ENCODE measurements around the gene HBA2. TPM values are rescaled to one million over a fixed set of nuclear protein-coding genes. Genes with fewer than 3 reads are reported as not detected.
"Not testable (repeated sequence)": the region's sequence is repeated elsewhere in the genome, so short reads cannot be mapped to it uniquely, and the experiment has no call there.

The HBA2 gene
- total RNA-seq, 2 donors from 2014 or later, result 750 to 2,679 TPM

DNA sequence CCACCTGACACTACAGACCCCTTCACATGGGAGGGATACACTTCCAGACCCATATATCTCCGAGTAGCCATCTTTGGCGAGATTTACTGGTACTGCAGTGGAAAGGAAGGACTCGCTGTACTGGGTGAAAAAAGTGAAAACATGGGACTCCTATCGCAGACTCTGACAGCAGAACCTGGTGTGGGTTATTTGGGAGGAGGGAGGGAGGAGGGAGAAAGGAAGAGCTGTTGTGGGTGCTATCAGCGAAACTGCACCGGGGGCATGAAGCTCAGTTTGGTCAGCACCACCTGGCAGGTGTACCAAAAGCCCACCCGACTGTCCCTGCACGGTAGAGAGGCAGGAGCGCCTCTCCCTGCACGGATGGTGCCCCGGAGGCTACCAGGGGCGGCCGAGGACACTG lies 12.5 kb downstream of the HBA2 start:
- intact Hi-C loops (cut with DNase I), result no loop called here
- DNase-seq (ENCODE audit: low spot score), result no peak

DNA sequence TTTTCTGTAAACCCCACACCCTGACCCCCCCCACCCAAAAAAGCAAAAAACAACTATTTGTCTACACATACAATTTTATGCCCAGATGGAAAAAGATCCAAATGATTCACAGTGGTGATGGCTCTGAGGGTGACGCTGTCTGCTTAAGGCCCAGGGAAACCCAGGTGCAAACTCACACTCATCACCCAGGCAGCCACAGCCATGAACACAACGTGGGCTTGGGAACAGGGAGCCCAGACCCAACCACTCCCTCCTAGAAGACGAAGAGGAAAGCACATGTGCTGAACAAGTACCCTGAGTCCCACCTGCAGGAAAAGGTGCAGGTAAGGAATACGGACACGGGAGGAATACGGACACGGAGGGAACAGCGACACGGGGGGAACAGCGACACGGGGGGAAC lies 13.0 kb downstream of the HBA2 start:
- intact Hi-C loops (cut with DNase I), result no loop called here
- DNase-seq (ENCODE audit: low spot score), result no peak

DNA sequence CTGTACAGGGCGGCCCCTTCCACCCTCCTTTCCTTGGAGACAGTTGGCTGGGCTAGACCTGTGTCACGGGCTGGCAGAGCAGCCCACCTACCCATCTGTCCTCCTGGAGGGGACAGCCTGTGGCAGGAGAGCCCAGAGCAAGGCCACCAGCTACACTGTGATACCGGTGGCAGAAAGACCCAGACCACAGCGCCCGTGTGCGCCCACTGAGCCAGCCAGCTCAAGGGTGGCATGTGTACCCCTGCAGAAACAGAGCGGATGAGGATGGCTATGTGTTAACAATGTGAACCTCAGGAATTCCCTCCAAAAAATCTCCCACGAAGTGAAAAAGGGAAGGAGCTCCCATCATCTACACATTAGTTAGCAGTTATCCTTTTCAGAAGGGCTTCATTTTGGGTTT lies 14.7 kb downstream of the HBA2 start:
- intact Hi-C loops (cut with DNase I), result no loop called here
- DNase-seq (ENCODE audit: low spot score), result no peak

DNA sequence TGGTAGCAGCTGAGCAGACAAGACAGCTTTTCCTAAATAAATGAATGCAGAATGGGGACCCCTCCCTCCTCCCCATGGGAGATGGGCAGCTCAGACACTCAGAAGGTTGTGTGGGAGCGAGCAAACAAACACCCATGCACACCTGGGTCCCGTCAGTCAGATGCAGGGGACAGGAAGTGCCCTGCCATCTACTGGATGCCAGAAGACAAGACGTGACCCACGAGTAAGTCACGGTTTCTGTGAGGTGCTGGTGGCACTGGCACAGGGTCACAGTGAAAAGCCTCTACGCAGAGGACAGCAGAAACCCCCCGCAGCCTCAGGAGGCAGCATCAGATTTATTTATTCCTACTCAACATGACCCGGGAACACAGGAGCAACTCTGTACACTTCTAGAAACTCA lies 16.0 kb downstream of the HBA2 start:
- DNase-seq (ENCODE audit: low spot score), result no peak

DNA sequence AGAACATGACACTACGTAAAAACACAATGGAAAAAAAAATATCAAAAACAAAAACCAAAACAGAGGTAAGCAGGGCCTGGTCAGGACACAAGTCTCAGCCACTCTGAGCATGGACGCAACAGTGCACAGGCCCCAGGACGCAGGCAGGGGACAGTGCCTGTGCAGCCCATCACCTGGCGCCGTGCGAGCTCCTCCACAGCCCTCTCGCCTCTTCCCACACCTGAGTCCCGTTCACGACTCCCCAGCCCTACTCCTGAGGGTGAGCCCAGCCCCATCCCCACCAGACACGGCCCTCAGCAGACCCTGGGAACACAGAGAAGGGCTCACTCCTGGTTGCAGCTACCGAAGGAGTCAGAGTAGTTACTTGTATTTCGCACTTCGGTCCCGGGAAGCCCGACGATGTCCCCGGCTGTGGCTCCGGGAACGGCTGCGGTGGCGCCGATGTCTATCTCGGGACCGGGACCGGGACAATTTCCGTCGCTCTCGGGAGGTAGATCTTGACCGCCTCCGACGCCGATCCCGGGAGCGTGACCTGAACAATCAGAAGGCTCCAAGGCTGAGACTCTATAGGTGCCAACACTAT lies 17.0 kb downstream of the HBA2 start:
- intact Hi-C loops (cut with DNase I), result no loop called here
- no peak for DNase-seq (ENCODE audit: low spot score)

More for the DNA sequence above, 16.0 kb downstream of the HBA2 start:
- intact Hi-C loops (cut with DNase I), result no loop called here

DNA sequence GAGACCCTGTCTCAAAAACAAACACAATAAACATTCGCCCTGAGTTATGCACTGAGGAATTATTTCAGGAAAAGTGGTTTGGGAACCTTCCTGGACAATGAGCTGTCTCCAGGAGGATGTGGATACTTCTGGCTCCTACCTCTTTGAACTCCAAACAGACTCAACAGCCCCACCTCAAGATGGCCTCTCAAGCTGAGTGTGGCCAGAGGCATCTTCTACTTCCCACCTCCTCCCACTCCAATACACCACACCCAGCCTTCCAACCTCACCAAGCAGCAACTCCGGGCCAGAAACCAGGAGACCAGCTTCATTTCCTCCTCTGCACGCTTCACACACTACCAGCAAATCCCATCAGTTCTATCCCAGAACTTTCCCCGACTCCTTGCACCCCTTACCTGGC lies 19.2 kb downstream of the HBA2 start:
- intact Hi-C loops (cut with DNase I), result no loop called here
- DNase-seq (ENCODE audit: low spot score), result no peak

DNA sequence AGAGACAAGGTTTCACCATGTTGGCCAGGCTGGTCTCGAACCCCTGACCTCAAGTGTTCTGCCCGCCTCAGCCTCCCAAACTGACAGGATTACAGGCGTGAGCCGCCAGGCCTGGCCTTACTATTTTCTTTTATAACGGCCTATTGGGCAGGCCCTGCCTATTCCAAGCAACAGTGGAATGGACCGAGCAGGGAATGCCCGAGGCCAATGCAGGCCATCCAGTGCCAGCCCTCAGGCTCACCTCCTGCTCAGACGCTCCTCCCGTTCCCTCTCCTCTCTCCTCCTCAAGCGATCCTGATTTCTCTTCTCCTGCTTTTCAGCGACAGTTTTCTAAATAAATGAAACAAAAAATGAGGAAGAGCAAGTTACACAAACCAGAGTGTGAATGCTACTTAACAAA lies 20.0 kb downstream of the HBA2 start:
- no peak for DNase-seq (ENCODE audit: low spot score)
- intact Hi-C loops (cut with DNase I), result no loop called here

DNA sequence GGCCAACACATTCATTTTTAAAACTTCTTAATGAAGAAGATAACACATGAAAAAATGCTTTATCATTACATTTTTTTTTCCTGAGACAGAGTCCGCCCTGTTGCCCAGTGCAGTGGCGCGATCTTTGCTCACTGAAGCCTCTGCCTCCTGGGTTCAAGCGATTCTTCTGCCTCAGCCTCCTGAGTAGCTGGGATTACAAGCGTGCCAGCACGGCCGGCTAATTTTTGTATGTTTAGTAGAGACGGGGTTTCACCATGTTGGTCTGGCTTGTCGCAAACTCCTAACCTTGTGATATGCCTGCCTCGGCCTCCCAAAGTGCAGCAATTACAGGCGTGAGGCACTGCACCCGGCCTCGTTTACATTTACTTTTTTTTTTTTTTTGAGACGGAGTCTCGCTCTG lies 20.8 kb downstream of the HBA2 start:
- intact Hi-C loops (cut with DNase I), result no loop called here
- DNase-seq (ENCODE audit: low spot score), result no peak

DNA sequence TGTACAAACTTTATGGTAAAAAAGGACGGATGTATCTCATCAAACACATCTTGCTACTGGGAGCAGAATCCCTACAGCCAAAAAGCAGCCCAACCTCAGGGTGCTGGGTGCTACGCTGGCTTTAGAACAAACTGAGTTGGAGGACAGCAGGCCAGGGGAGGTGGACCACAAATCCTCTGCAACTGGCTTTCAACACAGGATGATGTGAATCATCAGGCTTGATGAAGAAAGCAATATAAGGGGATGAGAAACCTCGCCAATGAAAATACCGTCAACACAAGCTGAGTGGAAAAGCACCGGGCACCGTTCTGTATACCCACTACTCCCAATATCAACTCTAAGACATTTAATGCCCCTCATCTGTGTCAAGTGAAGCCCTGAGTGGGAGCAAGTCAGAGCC lies 21.8 kb downstream of the HBA2 start:
- DNase-seq (ENCODE audit: low spot score), result no peak
- intact Hi-C loops (cut with DNase I), result no loop called here

DNA sequence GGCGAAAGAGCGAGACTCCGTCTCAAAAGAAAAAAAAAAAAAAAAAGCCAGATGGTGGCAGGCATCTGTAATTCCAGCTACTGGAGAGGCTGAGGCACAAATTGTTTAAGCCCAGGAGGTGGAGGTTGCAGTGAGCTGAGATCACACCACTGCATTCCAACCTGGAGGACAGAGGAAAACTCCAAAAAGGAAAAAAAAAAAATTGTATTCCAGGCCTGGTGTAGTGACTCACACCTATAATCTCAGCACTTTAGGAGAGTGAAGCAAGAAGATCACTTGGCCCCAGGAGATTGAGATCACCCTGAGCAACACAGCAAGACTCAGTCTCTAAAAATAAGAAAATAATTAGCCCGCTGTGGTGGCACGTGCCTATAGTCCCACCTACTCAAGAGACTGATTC lies 27.7 kb downstream of the HBA2 start:
- intact Hi-C loops (cut with DNase I), result no loop called here
- DNase-seq (ENCODE audit: low spot score), result no peak

DNA sequence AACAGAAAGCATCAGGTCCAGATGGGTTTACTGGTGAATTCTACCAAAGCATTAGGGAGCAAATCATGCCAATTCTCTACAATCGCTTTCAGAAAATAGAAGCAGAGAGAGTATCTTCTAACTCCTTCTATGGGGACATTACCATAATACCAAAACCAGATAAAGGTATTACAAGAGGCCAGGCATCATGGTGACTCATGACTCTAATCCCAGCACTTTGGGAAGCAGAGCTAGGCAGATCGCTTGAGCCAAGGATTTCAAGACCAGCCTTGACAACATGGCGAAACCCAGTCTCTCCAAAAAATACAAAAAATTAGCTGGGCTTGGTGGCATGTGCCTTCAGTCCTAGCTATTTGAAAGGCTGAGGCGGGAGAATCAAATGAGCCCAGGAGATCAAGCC lies 30.6 kb downstream of the HBA2 start:
- no peak for DNase-seq (ENCODE audit: low spot score)
- intact Hi-C loops (cut with DNase I), result no loop called here

DNA sequence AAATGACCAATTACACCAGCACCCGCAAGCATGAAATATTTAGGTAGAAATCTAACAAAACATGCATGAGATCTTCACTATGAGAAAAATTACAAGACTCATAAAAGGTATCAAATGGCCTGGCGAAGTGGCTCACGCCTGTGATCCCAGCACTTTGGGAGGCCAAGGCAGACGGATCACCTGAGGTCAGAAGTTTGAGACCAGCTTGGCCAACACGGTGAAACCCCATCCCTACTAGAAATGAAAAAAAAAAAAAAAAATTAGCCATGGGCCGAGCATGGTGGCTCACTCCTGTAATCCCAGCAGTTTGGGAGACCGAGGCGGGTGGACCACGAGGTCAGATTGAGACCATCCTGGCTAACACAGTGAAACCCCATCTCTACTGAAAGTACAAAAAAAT lies 31.4 kb downstream of the HBA2 start:
- intact Hi-C loops (cut with DNase I); DNase-seq (ENCODE audit: low spot score): not testable (repeated sequence)

DNA sequence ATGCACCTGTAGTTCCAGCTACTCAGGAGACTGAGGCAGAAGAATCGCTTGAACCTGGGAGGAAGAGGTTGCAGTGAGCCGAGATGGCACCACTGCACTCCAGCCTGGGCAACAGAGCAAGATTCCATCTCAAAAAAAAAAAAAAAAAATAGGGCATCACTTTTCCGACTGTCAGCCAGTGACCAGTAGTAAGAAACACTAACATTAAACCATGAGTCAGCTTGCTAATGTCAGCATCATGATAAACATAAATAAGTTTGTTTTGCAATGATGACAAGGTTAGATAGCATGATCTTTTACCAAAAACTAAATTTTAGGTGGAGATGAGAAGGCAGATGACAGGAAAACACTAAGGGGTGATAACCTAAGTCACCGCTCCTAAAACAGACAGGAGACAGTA lies 36.7 kb downstream of the HBA2 start:
- intact Hi-C loops (cut with DNase I), result loop anchor here in 1 of 2 donors (5.0 kb wide), 1 partner anchor 913 kb away; no protein-coding TSS in a partner anchor
- DNase-seq (ENCODE audit: low spot score), result not testable (repeated sequence)

DNA sequence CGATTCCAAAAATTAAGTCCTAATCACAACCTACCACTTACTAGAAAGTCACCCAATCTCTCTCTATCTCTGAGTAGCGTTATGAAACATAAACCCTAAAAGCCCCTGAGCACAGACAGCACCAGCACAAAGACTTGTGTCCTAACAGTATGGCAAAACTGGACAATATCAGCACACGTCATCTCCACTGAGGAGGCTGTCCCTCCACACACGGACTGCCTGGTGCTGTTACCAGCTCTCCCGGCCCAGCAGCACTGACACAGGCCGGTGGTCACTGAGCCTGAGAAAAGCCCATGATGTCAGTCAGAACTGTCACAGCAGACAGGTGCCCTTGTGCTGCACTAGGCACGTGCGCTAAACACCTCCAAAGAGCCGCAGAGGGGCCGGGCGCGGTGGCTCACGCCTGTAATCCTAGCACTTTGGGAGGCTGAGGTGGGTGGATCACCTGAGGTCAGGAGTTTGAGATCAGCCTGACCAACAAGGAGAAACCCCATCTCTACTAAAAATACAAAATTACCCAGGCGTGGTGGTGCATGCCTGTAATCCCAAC lies 39.0 kb downstream of the HBA2 start:
- DNase-seq (ENCODE audit: low spot score); intact Hi-C loops (cut with DNase I): not testable (repeated sequence)

DNA sequence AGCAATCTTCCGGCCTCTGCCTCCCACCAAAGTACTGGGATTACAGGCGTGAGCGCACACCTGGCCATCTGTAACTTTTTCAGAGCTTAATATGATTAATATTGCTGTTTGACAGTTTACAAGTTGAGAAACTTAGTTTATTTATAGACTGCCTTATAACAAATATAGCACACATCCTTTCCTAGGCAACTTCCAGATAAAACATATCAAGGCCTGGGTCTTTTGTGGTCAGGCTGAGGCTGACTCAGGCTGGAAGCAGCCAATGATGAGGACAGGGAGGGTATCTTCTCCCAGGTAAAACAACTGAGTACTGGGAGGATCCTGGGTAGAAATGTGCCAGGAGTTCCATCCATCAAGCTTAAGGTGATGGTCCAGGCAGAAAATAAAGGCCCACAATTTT lies 40.3 kb downstream of the HBA2 start:
- intact Hi-C loops (cut with DNase I), result no loop called here
- no peak for DNase-seq (ENCODE audit: low spot score)

DNA sequence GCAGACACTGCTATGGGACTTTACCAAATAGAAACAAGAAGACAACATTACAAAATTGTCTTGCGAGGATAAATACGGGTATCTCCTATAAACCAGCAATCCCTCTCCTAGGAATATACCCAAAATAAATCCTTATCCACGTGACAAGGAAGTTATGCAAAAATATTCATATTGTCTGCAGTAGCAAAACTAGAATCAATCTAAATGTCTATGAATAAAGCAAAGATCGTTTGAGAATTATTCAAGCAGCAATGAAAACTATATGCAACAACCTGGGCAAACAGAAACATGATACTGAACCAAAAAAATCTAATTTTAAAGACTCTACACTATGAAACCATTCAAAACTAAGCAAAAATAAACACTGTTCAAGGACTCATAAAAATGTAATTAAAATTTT lies 47.3 kb downstream of the HBA2 start:
- no peak for DNase-seq (ENCODE audit: low spot score)
- intact Hi-C loops (cut with DNase I), result no loop called here

Other genes starting within 250 kb of the HBA2 start
- gene POLR3K, start 119.3 kb upstream of the HBA2 start, total RNA-seq, result 1 to 10 TPM; 7.4 to 7.9 TPM
- 10 to 100 TPM; 11.2 to 11.6 TPM for gene SNRNP25, start 119.0 kb upstream of the HBA2 start, total RNA-seq
- gene RHBDF1, start 100.2 kb upstream of the HBA2 start, total RNA-seq, result 10 to 100 TPM; 39.5 to 39.7 TPM
- gene MPG, start 94.7 kb upstream of the HBA2 start, total RNA-seq, result 10 to 100 TPM; 42.2 to 45.6 TPM
- 10 to 100 TPM; 13.2 to 22.1 TPM for gene NPRL3, start 34.2 kb upstream of the HBA2 start, total RNA-seq
- gene HBZ, start 20.2 kb upstream of the HBA2 start, total RNA-seq, result not detected
- gene HBM, start 6.9 kb upstream of the HBA2 start, total RNA-seq, result 1 to 10 TPM in 1 of 2 donors, under 1 TPM in 1; 0.90 to 1.5 TPM
- 1,000 to 10,000 TPM in 1 of 2 donors, 100 to 1,000 TPM in 1; 878 to 2,742 TPM for gene HBA1, start 3.8 kb downstream of the HBA2 start, total RNA-seq
- gene HBQ1, start 7.6 kb downstream of the HBA2 start, total RNA-seq, result under 1 TPM in 1 of 2 donors, not detected in 1; 0.48 TPM
- gene LUC7L, start 56.6 kb downstream of the HBA2 start, total RNA-seq, result 10 to 100 TPM; 42.7 to 43.0 TPM
- 10 to 100 TPM; 69.4 to 86.2 TPM for gene FAM234A, start 61.9 kb downstream of the HBA2 start, total RNA-seq
- 10 to 100 TPM in 1 of 2 donors, 1 to 10 TPM in 1; 7.7 to 10.6 TPM for gene RGS11, start 103.1 kb downstream of the HBA2 start, total RNA-seq
- gene ARHGDIG, start 107.7 kb downstream of the HBA2 start, total RNA-seq, result under 1 TPM; 0.38 to 0.97 TPM
- under 1 TPM; 0.86 to 0.88 TPM for gene PDIA2, start 110.3 kb downstream of the HBA2 start, total RNA-seq
- 10 to 100 TPM; 13.4 to 19.0 TPM for gene AXIN1, start 179.8 kb downstream of the HBA2 start, total RNA-seq
- 10 to 100 TPM; 35.7 to 36.0 TPM for gene MRPL28, start 197.7 kb downstream of the HBA2 start, total RNA-seq
- gene PGAP6, start 209.1 kb downstream of the HBA2 start, total RNA-seq, result 10 to 100 TPM; 24.7 to 28.9 TPM
- 100 to 1,000 TPM in 1 of 2 donors, 10 to 100 TPM in 1; 70.7 to 108 TPM for gene NME4, start 224.3 kb downstream of the HBA2 start, total RNA-seq
- gene DECR2, start 229.0 kb downstream of the HBA2 start, total RNA-seq, result 10 to 100 TPM; 11.2 to 12.9 TPM

Measured in posterior vena cava (tissue), 2 donors.